ENCODE data around the gene ABCA12.

The ABCA12 gene

GRCh38 chr2:215161301-215161829 is 22.9 kb upstream of the ABCA12 start:
- TF ChIP-seq CTCF (IDR thresholded peaks at IDR 0.05; ENCODE audit: low read depth, low read length, missing control alignments), result no peak
- H3K27me3 ChIP-seq (replicated peaks), result no peaks in the 10 kb centered on the region
- in situ Hi-C loops (cut with HindIII; ENCODE audit: low pct_ligation_motif_present, low sequenced_read_pairs), result no loop called here
- H3K4me3 ChIP-seq (ENCODE audit: low read depth, low read length), result no peak overlapping the region
- DNase-seq, result no peak
- no peaks in the 10 kb centered on the region for H3K36me3 ChIP-seq (replicated peaks)
- no peak overlapping the region for H3K27ac ChIP-seq

DNA sequence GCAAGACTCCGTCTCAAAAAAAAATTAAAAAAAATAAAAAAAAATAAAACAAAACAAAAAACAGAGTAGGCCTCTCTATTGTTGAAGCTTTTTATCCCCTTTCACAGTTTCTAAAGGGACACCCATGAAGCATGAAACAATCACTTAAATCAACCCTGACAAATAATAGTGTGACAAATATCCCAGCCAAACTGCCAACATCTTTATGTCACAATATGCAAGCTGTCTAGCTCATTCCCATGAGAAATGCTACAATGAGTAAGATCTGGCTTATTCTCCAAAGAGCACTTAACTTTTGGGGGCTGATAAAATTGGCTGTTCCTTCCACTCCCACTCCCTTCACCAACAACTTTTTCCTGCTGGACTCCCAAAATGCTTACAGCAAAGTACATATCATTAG is 21.7 kb upstream of the ABCA12 start:
- DNase-seq, result no peak
- H3K4me3 ChIP-seq (ENCODE audit: low read depth, low read length), result no peak overlapping the region
- H3K36me3 ChIP-seq (replicated peaks), result no peaks in the 10 kb centered on the region
- no peak overlapping the region for H3K27ac ChIP-seq
- no peak for TF ChIP-seq CTCF (IDR thresholded peaks at IDR 0.05; ENCODE audit: low read depth, low read length, missing control alignments)
- in situ Hi-C loops (cut with HindIII; ENCODE audit: low pct_ligation_motif_present, low sequenced_read_pairs), result no loop called here
- H3K27me3 ChIP-seq (replicated peaks), result no peaks in the 10 kb centered on the region

- in situ Hi-C loops (cut with HindIII; ENCODE audit: low pct_ligation_motif_present, low sequenced_read_pairs), result no loop called here
- DNase-seq, result no peak
- no peak for TF ChIP-seq CTCF (IDR thresholded peaks at IDR 0.05; ENCODE audit: low read depth, low read length, missing control alignments)
- Histone ChIP-seq H3K27ac (no peak overlapping the region), H3K4me3 (ENCODE audit: low read depth, low read length) (no peak overlapping the region), H3K27me3 (replicated peaks) (no peaks in the 10 kb centered on the region), H3K36me3 (replicated peaks) (no peaks in the 10 kb centered on the region)
These were observed 18.0 kb upstream of the ABCA12 start for GRCh38 chr2:215156453-215156852.

- Histone ChIP-seq H3K27ac (no peak overlapping the region), H3K27me3 (replicated peaks) (no peaks in the 10 kb centered on the region), H3K4me3 (ENCODE audit: low read depth, low read length) (no peak overlapping the region), H3K36me3 (replicated peaks) (no peaks in the 10 kb centered on the region)
- in situ Hi-C loops (cut with HindIII; ENCODE audit: low pct_ligation_motif_present, low sequenced_read_pairs), result no loop called here
- TF ChIP-seq CTCF (IDR thresholded peaks at IDR 0.05; ENCODE audit: low read depth, low read length, missing control alignments), result no peak
- no peak for DNase-seq
These were observed 11.5 kb upstream of the ABCA12 start for GRCh38 chr2:215149894-215150293.

DNA sequence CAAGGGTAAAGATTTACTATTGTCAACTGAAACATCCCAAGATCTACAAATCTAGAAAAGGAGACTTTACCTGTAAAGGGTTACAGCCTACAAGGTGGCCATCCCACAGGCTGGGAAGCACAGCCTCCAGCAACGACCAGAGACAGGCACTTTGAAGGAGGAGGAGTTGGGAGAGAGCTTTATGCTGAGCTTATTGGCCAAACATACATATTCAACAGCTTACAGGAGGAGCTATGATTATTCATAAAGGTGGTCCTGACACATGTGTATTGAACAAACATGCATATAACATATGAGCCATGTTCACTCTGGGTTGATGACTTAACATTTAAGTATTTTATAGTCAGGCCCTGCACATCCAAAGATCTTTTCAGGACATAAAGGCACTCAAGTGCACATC is 11.1 kb upstream of the ABCA12 start:
- Histone ChIP-seq H3K4me3 (ENCODE audit: low read depth, low read length) (no peak overlapping the region), H3K36me3 (replicated peaks) (no peaks in the 10 kb centered on the region), H3K27me3 (replicated peaks) (no peaks in the 10 kb centered on the region), H3K27ac (no peak overlapping the region)
- TF ChIP-seq CTCF (IDR thresholded peaks at IDR 0.05; ENCODE audit: low read depth, low read length, missing control alignments), result no peak
- DNase-seq, result no peak
- in situ Hi-C loops (cut with HindIII; ENCODE audit: low pct_ligation_motif_present, low sequenced_read_pairs), result no loop called here

- in situ Hi-C loops (cut with HindIII; ENCODE audit: low pct_ligation_motif_present, low sequenced_read_pairs), result no loop called here
- Histone ChIP-seq H3K4me3 (ENCODE audit: low read depth, low read length) (no peak overlapping the region), H3K27ac (no peak overlapping the region), H3K27me3 (replicated peaks) (no peaks in the 10 kb centered on the region), H3K36me3 (replicated peaks) (no peaks in the 10 kb centered on the region)
- DNase-seq, result no peak
- TF ChIP-seq CTCF (IDR thresholded peaks at IDR 0.05; ENCODE audit: low read depth, low read length, missing control alignments), result no peak
These were observed 10.6 kb upstream of the ABCA12 start for GRCh38 chr2:215149060-215149459.

Data from brain microvascular endothelial cell (primary cell).